IMR-90 (cell line): Measurements from ENCODE around the gene GOLGA3. TPM values are rescaled to one million over a fixed set of nuclear protein-coding genes. Genes with fewer than 3 reads are reported as not detected.
"Not testable (repeated sequence)": the region's sequence is repeated elsewhere in the genome, so short reads cannot be mapped to it uniquely, and the experiment has no call there.

Experiments
- ATAC-seq: fragments of 200-7000 bp; cut with Tn5 transposase; 2 replicates; pipeline ENCODE4 v1.9.1; 2020; ENCODE audit warnings: low read depth, mild to moderate bottlenecking, moderate library complexity
- BruUV-seq: library from RNA; stranded (reverse); fragments of 400-500 nt; replicated peaks from 2 replicates; lab custom pipeline; 2021; lab: Mats Ljungman, UMichigan
- CTCF ChIA-PET: fragments of 300-600 bp; formaldehyde crosslinking; extraction: SDS; loops from one replicate; lab custom pipeline; 2021; ENCODE audit warnings: antibody characterized with exemption; lab: Yijun Ruan, JAX
- POLR2A ChIA-PET: fragments of 300-600 bp; sonication (Branson Sonifier 250); formaldehyde crosslinking; loops from one replicate; lab custom pipeline; 2022; ENCODE audit warnings: antibody characterized with exemption; ENCODE audit not compliant: unreplicated experiment; lab: Charles Lee
- DNase-seq: peaks from one replicate; pipeline ENCODE4 v3.0.0; 2013
- H2AFZ ChIP-seq: replicated peaks from 2 replicates; pipeline ENCODE3; 2013; ENCODE audit warnings: low read length, mild to moderate bottlenecking; ENCODE audit not compliant: poor library complexity
- H2AK5ac ChIP-seq: 2 replicates; pipeline ENCODE4 v1.6.1; 2013; ENCODE audit warnings: low read depth, low read length, inconsistent platforms
- H2AK9ac ChIP-seq: replicated peaks from 2 replicates; pipeline ENCODE3; 2013; ENCODE audit warnings: mild to moderate bottlenecking, low read depth, low read length, moderate library complexity; ENCODE audit not compliant: poor library complexity
- H2BK120ac ChIP-seq: 2 replicates; pipeline ENCODE4 v1.6.1; 2013; ENCODE audit warnings: low read depth, low read length, inconsistent platforms
- H2BK15ac ChIP-seq: 3 replicates; pipeline ENCODE4 v1.6.1; 2013; ENCODE audit warnings: low read depth, low read length, inconsistent platforms
- H2BK20ac ChIP-seq: 2 replicates; pipeline ENCODE4 v1.6.1; 2013; ENCODE audit warnings: low read depth, mild to moderate bottlenecking, inconsistent platforms, low read length, moderate library complexity
- H2BK5ac ChIP-seq: 2 replicates; pipeline ENCODE4 v1.6.1; 2013; ENCODE audit warnings: mild to moderate bottlenecking, low read depth, low read length, inconsistent platforms; ENCODE audit not compliant: poor library complexity, severe bottlenecking
- H3K14ac ChIP-seq: replicated peaks from 2 replicates; pipeline ENCODE4 v1.6.1; 2013; ENCODE audit warnings: low read depth, low read length, inconsistent platforms
- H3K18ac ChIP-seq: 2 replicates; pipeline ENCODE4 v1.6.1; 2013; ENCODE audit warnings: low read depth, low read length, control low read depth
- H3K23ac ChIP-seq: 2 replicates; pipeline ENCODE4 v1.6.1; 2013; ENCODE audit warnings: low read depth, low read length, inconsistent platforms
- H3K27ac ChIP-seq: 2 replicates; pipeline ENCODE4 v1.5.1; 2013; ENCODE audit warnings: mild to moderate bottlenecking, control low read depth, low read length; ENCODE audit not compliant: insufficient read depth
- H3K27me3 ChIP-seq: 2 replicates; pipeline ENCODE4 v1.6.1; 2013; ENCODE audit warnings: low read length; ENCODE audit not compliant: control insufficient read depth, insufficient read depth
- H3K36me3 ChIP-seq: 2 replicates; pipeline ENCODE4 v1.6.1; 2013; ENCODE audit warnings: low read length, mixed read lengths; ENCODE audit not compliant: control insufficient read depth, insufficient read depth
- H3K4ac ChIP-seq: 2 replicates; pipeline ENCODE4 v1.6.1; 2013; ENCODE audit warnings: low read depth, low read length, inconsistent platforms
- H3K4me1 ChIP-seq: 2 replicates; pipeline ENCODE4 v1.6.1; 2013; ENCODE audit warnings: low read length, mixed read lengths; ENCODE audit not compliant: control insufficient read depth, insufficient read depth
- H3K4me2 ChIP-seq: 2 replicates; pipeline ENCODE4 v1.6.1; 2013; ENCODE audit warnings: low read depth, mild to moderate bottlenecking, control low read depth, low read length, moderate library complexity
- H3K4me3 ChIP-seq: 2 replicates; pipeline ENCODE4 v1.5.1; 2013; ENCODE audit warnings: low read depth, mild to moderate bottlenecking, control low read depth, low read length, moderate library complexity; ENCODE audit not compliant: insufficient read depth
- H3K56ac ChIP-seq: 2 replicates; pipeline ENCODE4 v1.6.1; 2013; ENCODE audit warnings: low read length, inconsistent platforms; ENCODE audit not compliant: insufficient read depth; ENCODE audit errors: extremely low read depth
- H3K79me1 ChIP-seq, 2 experiments: 2 replicates each; pipeline ENCODE4 v1.6.1; 2013; ENCODE audit warnings: low read length in 2 of 2, inconsistent platforms in 1 of 2, low read depth in 1 of 2
- H3K9ac ChIP-seq: 2 replicates; pipeline ENCODE4 v1.6.1; 2013; ENCODE audit warnings: low read depth, low read length, control low read depth
- H3K9me1 ChIP-seq: 2 replicates; pipeline ENCODE4 v1.6.1; 2013; ENCODE audit warnings: low read length, inconsistent platforms; ENCODE audit not compliant: insufficient read depth
- H3K9me3 ChIP-seq: 2 replicates; pipeline ENCODE4 v1.6.1; 2013; ENCODE audit warnings: low read length; ENCODE audit not compliant: control insufficient read depth, insufficient read depth
- H4K20me1 ChIP-seq: 2 replicates; pipeline ENCODE4 v1.6.1; 2013; ENCODE audit warnings: low read length, inconsistent platforms; ENCODE audit not compliant: insufficient read depth
- H4K5ac ChIP-seq: 2 replicates; pipeline ENCODE4 v1.6.1; 2013; ENCODE audit warnings: mild to moderate bottlenecking, low read depth, low read length, control low read depth
- H4K8ac ChIP-seq, 2 experiments: 2 replicates each; pipeline ENCODE4 v1.6.1; 2013; ENCODE audit warnings: low read depth in 2 of 2, low read length in 2 of 2, control low read depth in 1 of 2, inconsistent platforms in 1 of 2
- H4K91ac ChIP-seq: 2 replicates; pipeline ENCODE4 v1.6.1; 2013; ENCODE audit warnings: low read depth, low read length, inconsistent platforms; ENCODE audit not compliant: insufficient read depth
- WGBS, 2 experiments: methylation state at CpG; one replicate each; pipeline versions ENCODE4 v1.1.5 to v1.1.7; 2013; ENCODE audit warnings: missing lambda C conversion rate in 2 of 2; ENCODE audit not compliant: insufficient read length in 1 of 2; ENCODE audit errors: extremely low coverage in 2 of 2; 5-methylcytosine and 5-hydroxymethylcytosine counted together
- dilution Hi-C: fragments of 300-500 bp; cut with HindIII; formaldehyde crosslinking; loops from one replicate; pipeline ENCODE4 v1.14.3; 2018; ENCODE audit warnings: low sequenced_read_pairs; ENCODE audit not compliant: unreplicated experiment
- in situ Hi-C: fragments of 300-500 bp; cut with MboI; formaldehyde crosslinking; loops from 3 replicates; pipeline ENCODE4 v1.14.3; 2019; ENCODE audit warnings: low sequenced_read_pairs, inconsistent platforms, mixed read lengths
- intact Hi-C: fragments of 100-400 bp; cut with micrococcal nuclease; formaldehyde crosslinking; loops from 2 replicates; pipeline ENCODE4 v1.10.0; 2022
- polyA plus RNA-seq, 3 experiments: library from polyadenylated mRNA; depleted of rRNA; stranded (reverse); fragments of >200 nt; gene quantifications; 2 replicates each; pipeline ENCODE4 v1.2.3, GENCODE V29; 2012; ENCODE audit warnings: low replicate concordance in 1 of 3
- total RNA-seq: library from RNA; depleted of rRNA; stranded (reverse); fragments of >200 nt; gene quantifications from 2 replicates; pipeline ENCODE4 v1.2.3, GENCODE V29; 2012

Gene GOLGA3
- total and polyA plus RNA-seq, 2 of the 4 experiments (the other 2 are of a cell fraction), result 39.6 to 99.8 TPM

DNA sequence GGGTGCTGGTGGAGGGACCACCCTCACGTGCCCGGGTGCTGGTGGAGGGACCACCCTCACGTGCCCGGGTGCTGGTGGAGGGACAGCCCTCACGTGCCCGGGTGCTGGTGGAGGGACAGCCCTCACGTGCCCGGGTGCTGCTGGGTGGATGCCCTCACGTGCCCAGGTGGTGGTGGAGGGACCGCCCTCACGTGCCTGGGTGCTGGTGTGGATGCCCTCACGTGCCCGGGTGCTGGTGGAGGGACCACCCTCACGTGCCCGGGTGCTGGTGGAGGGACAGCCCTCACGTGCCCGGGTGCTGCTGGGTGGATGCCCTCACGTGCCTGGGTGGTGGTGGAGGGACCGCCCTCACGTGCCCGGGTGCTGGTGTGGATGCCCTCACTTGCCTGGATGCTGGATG lies 28.4 kb upstream of the GOLGA3 start:
- H4K5ac ChIP-seq, H3K14ac ChIP-seq, H3K9me1 ChIP-seq, BruUV-seq, H3K4me3 ChIP-seq, ATAC-seq, H3K56ac ChIP-seq, in situ Hi-C loops, H3K23ac ChIP-seq, H2BK5ac ChIP-seq, H3K4me2 ChIP-seq, POLR2A ChIA-PET, H3K27ac ChIP-seq, H2BK120ac ChIP-seq, H2AK5ac ChIP-seq, H3K9ac ChIP-seq, H3K9me3 ChIP-seq, H3K18ac ChIP-seq, CTCF ChIA-PET, H2BK15ac ChIP-seq, H3K4me1 ChIP-seq, H4K20me1 ChIP-seq, H2AK9ac ChIP-seq, H4K8ac ChIP-seq, H4K91ac ChIP-seq, DNase-seq, H3K4ac ChIP-seq, dilution Hi-C loops, H2BK20ac ChIP-seq, H3K27me3 ChIP-seq, H2AFZ ChIP-seq, intact Hi-C loops, H3K79me1 ChIP-seq: not testable (repeated sequence)
- 96% methylated on average over 5 of the region's 21 CpGs; no CpG with 5 or more reads in 1 of the 2 experiments for WGBS, 2 experiments
- peaks cover 70% of the 10 kb centered on the region for H3K36me3 ChIP-seq
